GM19043 (cell line): Measurements from ENCODE around the gene FRMD4A.
A peak's percentile ranks its signal among the peaks of the same experiment; 100 is the strongest.

ENCODE experiments used
- ATAC-seq: cut with Tn5 transposase; IDR thresholded peaks from one replicate; pipeline ENCODE4 v1.9.1; 2021; ENCODE audit warnings: low read depth; ENCODE audit not compliant: unreplicated experiment

Gene FRMD4A

GRCh38 chr10:14025283-14026189 lies 305.2 kb downstream of the FRMD4A start:
- ATAC-seq, result no peak

- no peak for ATAC-seq
Observed at GRCh38 chr10:14024329-14025202, 306.2 kb downstream of the FRMD4A start.

- ATAC-seq, result no peak
Observed at GRCh38 chr10:14023673-14024328, 306.9 kb downstream of the FRMD4A start.

GRCh38 chr10:14022954-14023672 lies 307.6 kb downstream of the FRMD4A start:
- no peak for ATAC-seq

GRCh38 chr10:14022052-14022451 lies 308.7 kb downstream of the FRMD4A start:
- no peak for ATAC-seq

- ATAC-seq, result no peak
Observed at GRCh38 chr10:14020037-14020664, 310.6 kb downstream of the FRMD4A start.

- no peak for ATAC-seq
Observed at GRCh38 chr10:14017467-14017866, 313.3 kb downstream of the FRMD4A start.

- no peak for ATAC-seq
Observed at GRCh38 chr10:14016931-14017333, 313.8 kb downstream of the FRMD4A start.

GRCh38 chr10:14016011-14016536 lies 314.6 kb downstream of the FRMD4A start:
- peak; percentile 53 for ATAC-seq

GRCh38 chr10:14014423-14014822 lies 316.3 kb downstream of the FRMD4A start:
- ATAC-seq, result no peak

GRCh38 chr10:14010769-14011574 lies 319.8 kb downstream of the FRMD4A start:
- ATAC-seq, result no peak

- ATAC-seq, result no peak
Observed at GRCh38 chr10:14010101-14010558, 320.6 kb downstream of the FRMD4A start.

GRCh38 chr10:14009371-14010100 lies 321.2 kb downstream of the FRMD4A start:
- no peak for ATAC-seq

GRCh38 chr10:14008740-14009080 lies 322.0 kb downstream of the FRMD4A start:
- no peak for ATAC-seq

- ATAC-seq, result no peak
Observed at GRCh38 chr10:14004536-14004935, 326.2 kb downstream of the FRMD4A start.

- no peak for ATAC-seq
Observed at GRCh38 chr10:14003517-14004184, 327.1 kb downstream of the FRMD4A start.

- ATAC-seq, result no peak
Observed at GRCh38 chr10:14001298-14002040, 329.3 kb downstream of the FRMD4A start.
